Mesenteric fat pad (tissue), 1 donor: Measurements from ENCODE around the gene UNC93B1. TPM values are rescaled to one million over a fixed set of nuclear protein-coding genes. Genes with fewer than 3 reads are reported as not detected.

Experiments
- DNase-seq: peaks from one replicate; pipeline ENCODE4 v3.0.0-alpha.2; 2020; ENCODE audit warnings: low spot score
- long read RNA-seq: library from polyadenylated mRNA; unstranded; transcript quantifications from one replicate; pipeline ENCODE4 v2.0.0, GENCODE V29; 2020
- total RNA-seq: library from RNA; stranded (reverse); fragmentation: NEBNext Ultra II Directional; extraction: Animal tissue kit (Norgen Biotek cat#: 25700); gene quantifications from one replicate; pipeline ENCODE4 v1.2.1, GENCODE V29; 2021
- donor health status: DM: yes; HTN: yes; CAD: no.

UNC93B1 gene
- total RNA-seq = 42.0 TPM
- long read RNA-seq, transcript UNC93B1-201 (11 exons, 2,316 nt) = major isoform, 10 of 24 reads
- long read RNA-seq, partial matches to known transcripts = 8 of 24 reads
- long read RNA-seq, other reads (novel, unspliced or antisense) = 5 of 24 reads

- peak; percentile 96 for DNase-seq
Measured at GRCh38 chr11:68003846-68004550, at the start of gene UNC93B1. Gene UNC93B1 (minus strand): TSS chr11:68004097. CDS start chr11:68004043, 54 bp downstream.

- no peak for DNase-seq
Measured at GRCh38 chr11:68053117-68053516, 49.2 kb upstream of the UNC93B1 start.

GRCh38 chr11:68052137-68052873 is 48.4 kb upstream of the UNC93B1 start:
- DNase-seq = no peak

GRCh38 chr11:68051191-68052136 is 47.6 kb upstream of the UNC93B1 start:
- no peak for DNase-seq

GRCh38 chr11:68050371-68050841 is 46.5 kb upstream of the UNC93B1 start:
- no peak for DNase-seq

GRCh38 chr11:68049509-68050370 is 45.8 kb upstream of the UNC93B1 start:
- DNase-seq = no peak

GRCh38 chr11:68048681-68049508 is 45.0 kb upstream of the UNC93B1 start:
- DNase-seq = no peak

- no peak for DNase-seq
Measured at GRCh38 chr11:68047437-68048290, 43.8 kb upstream of the UNC93B1 start.

GRCh38 chr11:68044898-68045351 is 41.0 kb upstream of the UNC93B1 start:
- no peak for DNase-seq

GRCh38 chr11:68044145-68044813 is 40.4 kb upstream of the UNC93B1 start:
- DNase-seq = no peak

- no peak for DNase-seq
Measured at GRCh38 chr11:68043349-68044144, 39.6 kb upstream of the UNC93B1 start.

- no peak for DNase-seq
Measured at GRCh38 chr11:68043029-68043348, 39.1 kb upstream of the UNC93B1 start.

- no peak for DNase-seq
Measured at GRCh38 chr11:68042219-68043028, 38.5 kb upstream of the UNC93B1 start.

GRCh38 chr11:68041617-68042218 is 37.8 kb upstream of the UNC93B1 start:
- no peak for DNase-seq

GRCh38 chr11:68040957-68041591 is 37.2 kb upstream of the UNC93B1 start:
- no peak for DNase-seq
